Hematopoietic multipotent progenitor cell (in vitro differentiated cells): Measurements from ENCODE around the gene DHX57. TPM values are rescaled to one million over a fixed set of nuclear protein-coding genes. Genes with fewer than 3 reads are reported as not detected.

Source experiments
- DNase-seq, 3 donors: peaks; one replicate each; pipeline ENCODE4 v3.0.0-alpha.2; 2011 to 2015; ENCODE audit warnings: low read depth in 2 of 3, low spot score in 2 of 3
- small RNA-seq: library from RNA; depleted of rRNA; stranded (forward); fragments of <200 nt; gene quantifications from one replicate; pipeline ENCODE3, GENCODE V24; 2012
- total RNA-seq: library from RNA; depleted of rRNA; stranded (reverse); fragments of >200 nt; gene quantifications from one replicate; pipeline ENCODE4 v1.2.3, GENCODE V29; 2012

The DHX57 gene
- total RNA-seq, 1 donor, result 8.3 TPM

DNA sequence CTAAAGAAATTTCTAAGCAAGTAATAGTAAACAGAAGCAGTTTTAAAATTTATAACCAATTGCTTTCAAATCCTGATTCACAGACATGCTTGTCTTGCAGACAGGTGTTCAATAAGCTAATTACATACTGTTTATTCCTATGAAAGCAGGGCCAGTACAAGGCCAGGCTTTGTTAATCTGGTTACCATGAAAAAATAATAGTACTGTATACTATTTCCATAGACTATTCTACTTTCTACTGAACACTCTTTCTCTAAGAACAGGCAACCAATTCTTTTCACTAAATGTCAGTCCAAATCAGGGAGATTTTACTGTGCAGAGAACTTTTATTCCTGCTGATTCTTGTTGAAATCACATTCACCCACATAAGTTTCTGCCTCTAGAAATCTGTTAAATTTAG is 121.7 kb downstream of the DHX57 start:
- no peak for DNase-seq

DNA sequence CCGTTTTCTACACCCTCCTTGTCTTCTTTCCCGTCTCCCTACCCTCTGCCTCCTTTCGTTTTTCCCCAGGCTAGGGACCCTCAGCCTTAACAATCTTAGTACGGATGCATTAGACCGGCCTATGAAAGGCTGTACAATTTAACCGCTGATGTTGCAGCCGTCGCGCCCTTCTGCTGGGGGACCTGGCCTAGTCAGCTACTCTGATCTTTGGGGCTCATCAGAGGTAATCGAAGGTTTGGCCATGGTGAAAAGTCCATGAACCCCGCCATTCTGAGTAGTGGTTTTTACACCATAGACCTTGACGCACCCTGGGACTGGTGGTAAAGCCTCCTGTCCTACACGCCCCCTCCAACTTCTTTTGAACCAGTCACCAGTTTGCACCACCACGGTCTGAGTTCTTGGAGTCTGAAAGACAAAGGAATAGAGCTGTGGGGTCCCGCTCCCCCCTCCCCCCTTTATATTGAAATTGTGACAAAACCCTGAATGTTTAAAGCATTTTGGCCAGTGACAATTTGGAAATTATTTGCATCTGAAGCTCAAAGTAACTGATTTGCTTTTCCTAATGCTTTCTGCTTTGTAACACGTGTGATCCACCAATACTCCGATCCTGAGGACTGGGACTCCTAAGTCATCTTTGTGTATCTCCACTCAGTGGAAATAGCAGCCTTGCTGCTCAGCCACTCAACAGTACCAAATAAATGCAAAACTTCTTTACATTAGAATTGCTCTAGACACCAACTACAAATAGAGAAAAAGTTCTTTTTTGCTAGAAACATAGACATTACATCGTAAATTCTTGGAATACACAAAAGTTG is 123.9 kb downstream of the DHX57 start:
- no peak for DNase-seq

DNA sequence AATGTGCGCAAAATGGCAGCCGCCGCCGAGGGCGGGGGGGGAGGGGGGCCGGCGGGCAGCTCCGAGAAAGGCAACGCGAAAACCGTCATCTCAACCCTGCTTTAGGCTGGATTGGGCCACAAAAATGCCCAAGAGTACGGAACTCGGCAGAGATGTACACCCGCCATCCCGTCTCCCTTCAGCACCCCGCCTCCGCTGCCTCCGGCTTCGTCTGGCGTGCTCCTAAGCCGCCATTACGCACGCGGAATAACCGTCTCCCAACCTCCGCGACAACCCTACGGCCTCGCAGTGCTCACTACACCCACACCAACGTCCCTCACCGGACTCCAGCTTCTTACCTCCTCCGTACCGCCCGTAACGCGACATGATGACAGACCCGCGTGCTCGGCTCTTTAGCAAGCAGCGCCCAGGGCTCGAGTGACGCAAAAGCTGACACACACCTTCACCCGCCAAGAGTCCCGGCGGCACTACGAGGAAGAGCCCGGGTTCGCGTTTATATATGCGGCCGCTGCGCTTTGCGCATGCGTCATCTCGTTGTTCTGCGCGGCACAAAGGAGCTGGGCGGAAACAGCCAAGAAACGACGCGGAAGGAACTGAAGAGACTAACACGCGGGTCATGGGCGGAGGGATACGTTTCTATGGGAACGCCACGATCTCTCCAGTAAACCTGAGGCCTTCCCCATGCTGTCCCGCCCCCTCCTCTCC is 124.7 kb downstream of the DHX57 start, which contains the start of gene SRSF7:
SRSF7 (minus strand) TSS at position 471 of the 705 bp plus-strand sequence; CDS start at position 366, 105 bp downstream.
- DNase-seq, result peak; percentile 97 to 100 (median 99)

DNA sequence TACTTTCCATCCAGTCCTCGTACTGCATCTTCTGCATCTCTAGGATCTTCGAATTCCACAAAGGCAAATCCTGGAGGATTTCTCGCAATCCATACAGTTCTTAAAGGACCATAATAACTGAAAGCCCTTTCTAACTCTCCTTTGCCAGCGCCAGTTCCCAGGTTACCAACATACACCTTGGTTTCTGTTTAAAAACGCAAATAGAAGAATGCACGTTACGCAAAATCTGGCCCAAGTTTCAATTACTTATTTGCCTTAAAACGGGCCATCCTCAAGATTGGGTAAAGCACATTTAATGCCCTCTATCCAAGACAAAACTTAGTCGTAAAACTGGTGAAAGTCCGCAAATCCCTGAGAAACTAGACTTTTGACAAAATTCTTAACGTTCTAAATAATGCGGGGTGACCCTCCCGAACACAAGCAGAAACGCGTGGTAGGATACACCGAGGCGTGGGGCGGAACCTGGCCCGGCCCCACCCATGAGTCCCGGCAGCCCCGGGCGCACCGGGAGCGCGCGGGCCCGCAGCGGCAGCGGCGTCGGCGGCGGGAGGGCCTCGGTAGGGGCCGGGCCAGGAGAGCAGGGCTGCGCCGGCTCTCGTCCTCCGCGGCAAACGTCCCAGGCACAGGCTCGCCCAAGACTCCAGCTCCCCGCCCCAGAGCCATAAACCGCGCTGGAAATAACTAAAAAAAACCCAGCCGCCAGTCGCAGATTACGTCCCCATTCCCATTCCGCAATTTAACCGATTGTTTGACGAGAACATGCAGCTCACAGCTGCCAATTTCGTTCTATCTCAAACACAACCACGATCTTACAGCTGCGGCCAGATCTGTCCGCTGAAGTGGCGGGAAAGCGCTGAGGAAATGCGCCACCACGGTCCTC is 125.5 kb downstream of the DHX57 start:
- DNase-seq, result peak in 2 of 3 donors; percentile 31

DNA sequence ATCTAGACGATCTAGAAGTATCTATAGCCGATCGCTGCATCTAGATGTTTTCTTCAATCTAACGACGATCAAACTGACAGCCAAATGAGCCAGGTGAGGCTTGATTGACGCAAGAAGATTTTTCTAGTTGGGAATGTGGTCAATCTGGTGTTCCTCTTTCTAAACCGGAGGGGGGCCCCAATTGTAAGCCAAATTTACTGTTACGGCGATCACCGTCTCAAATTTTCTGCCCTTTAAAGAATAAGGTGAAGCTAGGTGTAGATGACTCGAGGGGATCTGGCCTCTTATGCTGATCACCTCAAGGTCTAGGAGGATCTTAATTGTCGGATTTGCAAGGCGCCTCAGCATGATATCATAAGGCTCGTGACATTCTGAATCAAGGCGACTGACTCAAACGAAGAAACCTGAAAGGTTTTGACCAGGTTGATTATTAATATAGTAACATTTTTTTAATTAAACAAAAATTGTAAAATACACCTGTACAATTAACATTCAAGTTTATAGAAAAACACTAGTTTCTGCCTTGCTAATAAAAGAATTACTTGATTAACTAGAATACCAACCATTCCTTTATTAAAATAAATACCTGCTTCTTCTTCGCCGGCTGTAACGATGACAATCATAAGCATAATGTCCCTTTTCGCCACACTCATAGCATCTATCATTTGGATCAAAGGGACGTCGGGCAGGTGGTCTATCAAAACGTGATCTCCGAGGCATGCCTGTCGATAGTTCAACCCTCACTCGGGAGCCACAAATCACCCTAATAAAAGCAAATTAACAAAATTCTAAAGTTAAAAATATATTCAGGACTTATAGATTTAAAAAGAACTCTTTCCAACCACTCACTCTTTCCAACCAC is 126.6 kb downstream of the DHX57 start:
- no peak for DNase-seq

DNA sequence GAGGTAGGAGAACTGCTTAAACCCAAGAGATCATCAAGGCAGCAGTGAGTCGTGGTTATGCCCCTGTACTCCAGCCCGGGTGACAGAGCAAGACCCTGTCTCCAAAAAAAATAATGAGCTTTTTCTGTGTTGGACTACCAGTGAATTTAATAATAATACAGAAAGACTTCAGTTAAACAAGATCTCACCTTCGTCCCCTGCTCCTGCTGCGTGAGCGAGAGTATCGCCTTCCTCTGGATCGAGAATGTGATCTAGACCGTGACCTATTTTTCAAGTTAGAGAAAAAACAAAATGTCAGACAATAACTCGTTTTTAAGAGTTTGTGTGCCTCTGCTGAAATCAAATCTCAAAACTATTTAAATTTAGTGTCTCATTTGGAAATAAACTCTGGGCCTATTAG is 127.3 kb downstream of the DHX57 start:
- no peak for DNase-seq

DNA sequence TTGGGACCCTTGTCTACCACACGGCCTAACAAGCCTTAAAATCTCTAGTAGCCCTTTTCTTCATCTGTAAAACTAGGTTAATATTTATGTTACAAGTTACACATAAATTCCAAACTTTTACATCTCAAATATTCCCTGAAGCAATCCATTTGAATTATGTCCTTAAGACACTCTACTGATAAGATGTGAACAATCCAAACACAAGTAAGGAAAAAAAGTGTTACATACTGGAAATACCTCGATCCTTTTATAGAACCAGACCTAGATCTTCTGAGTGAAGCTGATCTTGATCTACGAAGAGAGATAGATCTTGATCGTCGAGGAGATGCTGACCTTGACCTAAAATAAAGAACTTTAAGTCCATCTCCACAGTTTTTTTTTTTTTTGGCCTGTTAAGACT is 127.9 kb downstream of the DHX57 start:
- DNase-seq, result no peak

Small RNAs within 50 kb of the gene (small RNA-seq; reads per million reads assigned to genes)
- not detected for gene RNU6-851P

Other genes starting within 250 kb of the DHX57 start
- gene GALM, start 209.8 kb downstream of the DHX57 start, total RNA-seq, result 6.2 TPM
- gene SRSF7, start 124.6 kb downstream of the DHX57 start, total RNA-seq, result 93.2 TPM
- 4.0 TPM for gene GEMIN6, start 97.7 kb downstream of the DHX57 start, total RNA-seq
- gene MORN2, start within 50 bp of the DHX57 start, total RNA-seq, result 2.2 TPM
- gene ARHGEF33, start 13.9 kb upstream of the DHX57 start, total RNA-seq, result under 0.01 TPM
- 8.6 TPM for gene SOS1, start 245.1 kb upstream of the DHX57 start, total RNA-seq